Panc1 (cell line): ENCODE data around the gene CEBPE. TPM values are rescaled to one million over a fixed set of nuclear protein-coding genes. Genes with fewer than 3 reads are reported as not detected.

Source experiments
- ATAC-seq: fragments of 200-7000 bp; cut with Tn5 transposase; 2 replicates; pipeline ENCODE4 v1.9.1; 2020; ENCODE audit warnings: mild to moderate bottlenecking, moderate library complexity
- Bru-seq: library from RNA; stranded (reverse); fragments of 400-500 nt; gene quantifications from one replicate; lab custom pipeline; 2021; lab: Mats Ljungman, UMichigan
- BruChase-seq, 2 experiments: library from RNA; stranded (reverse); fragments of 400-500 nt; gene quantifications; one replicate each; lab custom pipeline; 2021; lab: Mats Ljungman, UMichigan
- BruUV-seq: library from RNA; stranded (reverse); fragments of 400-500 nt; replicated peaks from 2 replicates; lab custom pipeline; 2021; lab: Mats Ljungman, UMichigan
- CTCF ChIA-PET: fragments of 300-600 bp; sonication (Branson Sonifier 250); formaldehyde crosslinking; loops from one replicate; lab custom pipeline; 2022; ENCODE audit warnings: antibody characterized with exemption; lab: Charles Lee
- POLR2A ChIA-PET: fragments of 300-600 bp; sonication (Branson Sonifier 250); formaldehyde crosslinking; loops from one replicate; lab custom pipeline; 2022; ENCODE audit warnings: antibody characterized with exemption; lab: Charles Lee
- DNase-seq: peaks from one replicate; pipeline ENCODE4 v3.0.0-alpha.2; 2010; ENCODE audit warnings: low read depth, low spot score
- H3K27ac ChIP-seq: 2 replicates; pipeline ENCODE4 v1.5.1; 2011; ENCODE audit warnings: mild to moderate bottlenecking, low read length, inconsistent platforms
- H3K27me3 ChIP-seq: fragments of 200-500 bp; sonication (Bioruptor generic); 2 replicates; pipeline ENCODE4 v1.6.0; 2014; ENCODE audit warnings: low read length, inconsistent platforms; ENCODE audit not compliant: control insufficient read depth, insufficient read depth
- H3K36me3 ChIP-seq: fragments of 200-500 bp; sonication (Bioruptor generic); 2 replicates; pipeline ENCODE4 v1.5.1; 2014; ENCODE audit warnings: inconsistent platforms, mild to moderate bottlenecking, low read length, moderate library complexity; ENCODE audit not compliant: control insufficient read depth, insufficient read depth
- H3K4me1 ChIP-seq: 2 replicates; pipeline ENCODE4 v1.5.1; 2011; ENCODE audit warnings: inconsistent platforms, mild to moderate bottlenecking, low read length, moderate library complexity; ENCODE audit not compliant: control insufficient read depth, insufficient read depth
- H3K4me3 ChIP-seq, 2 experiments: 2 replicates each; pipeline ENCODE4 v1.5.1; 2011 to 2012; ENCODE audit warnings: low read depth in 2 of 2, low read length in 2 of 2, mild to moderate bottlenecking in 2 of 2, inconsistent platforms in 1 of 2, moderate library complexity in 1 of 2
- H3K9me3 ChIP-seq: fragments of 200-500 bp; sonication (Bioruptor generic); 2 replicates; pipeline ENCODE4 v1.5.1; 2014; ENCODE audit warnings: low read depth, mild to moderate bottlenecking, inconsistent platforms, low read length, moderate library complexity; ENCODE audit not compliant: control insufficient read depth, insufficient read depth
- POLR2AphosphoS5 ChIP-seq: IDR thresholded peaks from 2 replicates; pipeline ENCODE4 v1.6.1; 2012; ENCODE audit warnings: mild to moderate bottlenecking, low read depth, low read length, moderate library complexity
- SIN3A ChIP-seq: IDR thresholded peaks from 2 replicates; pipeline ENCODE4 v1.6.1; 2012; ENCODE audit warnings: low read depth, mild to moderate bottlenecking, low read length, moderate library complexity, borderline replicate concordance; ENCODE audit not compliant: insufficient read depth
- TCF7L2 ChIP-seq: IDR thresholded peaks from 2 replicates; pipeline ENCODE4 v1.6.1; 2011; ENCODE audit warnings: mild to moderate bottlenecking, low read depth, low read length, inconsistent platforms
- in situ Hi-C: cut with HindIII; loops from 2 replicates; pipeline ENCODE4 v1.10.0; 2016; ENCODE audit warnings: low sequenced_read_pairs, low pct_unique_long_range_greater_than_20kb
- intact Hi-C: fragments of 100-400 bp; cut with micrococcal nuclease; formaldehyde crosslinking; loops from one replicate; pipeline ENCODE4 v1.10.0; 2022; ENCODE audit not compliant: unreplicated experiment
- long read RNA-seq: library from polyadenylated mRNA; unstranded; transcript quantifications from one replicate; pipeline ENCODE4 v2.0.0, GENCODE V29; 2021; ENCODE audit not compliant: unreplicated experiment
- polyA plus RNA-seq: library from polyadenylated mRNA; unstranded; fragments of >200 nt; gene quantifications from one replicate; pipeline ENCODE4 v1.2.1, GENCODE V29; 2012; ENCODE audit warnings: missing spikeins; ENCODE audit not compliant: insufficient read length
- total RNA-seq: library from RNA; stranded (reverse); gene quantifications from one replicate; pipeline ENCODE4 v1.2.1, GENCODE V29; 2021; ENCODE audit not compliant: unreplicated experiment
- TF ChIP-seq, protein P1 (sequence below), 2 experiments: IDR thresholded peaks; 2 replicates each; pipeline ENCODE4 v1.6.1; 2011 to 2012; ENCODE audit warnings: low read depth in 2 of 2, control low read depth in 1 of 2, low read length in 1 of 2, mild to moderate bottlenecking in 1 of 2, moderate library complexity in 1 of 2; ENCODE audit not compliant: insufficient read depth in 1 of 2
- TF ChIP-seq, protein P2 (sequence below): fragments of 450-650 bp; IDR thresholded peaks from 2 replicates; pipeline ENCODE4 v1.5.1; 2017; ENCODE audit warnings: mild to moderate bottlenecking

CEBPE gene
- total RNA-seq (not detected), Bru-seq, nascent RNA (not detected), BruChase-seq, experiment 1, labeled RNA remaining after a 2-hour chase (not detected), BruChase-seq, experiment 2, labeled RNA remaining after a 6-hour chase (not detected)
- polyA plus RNA-seq: not detected
- long read RNA-seq: 0 reads

DNA sequence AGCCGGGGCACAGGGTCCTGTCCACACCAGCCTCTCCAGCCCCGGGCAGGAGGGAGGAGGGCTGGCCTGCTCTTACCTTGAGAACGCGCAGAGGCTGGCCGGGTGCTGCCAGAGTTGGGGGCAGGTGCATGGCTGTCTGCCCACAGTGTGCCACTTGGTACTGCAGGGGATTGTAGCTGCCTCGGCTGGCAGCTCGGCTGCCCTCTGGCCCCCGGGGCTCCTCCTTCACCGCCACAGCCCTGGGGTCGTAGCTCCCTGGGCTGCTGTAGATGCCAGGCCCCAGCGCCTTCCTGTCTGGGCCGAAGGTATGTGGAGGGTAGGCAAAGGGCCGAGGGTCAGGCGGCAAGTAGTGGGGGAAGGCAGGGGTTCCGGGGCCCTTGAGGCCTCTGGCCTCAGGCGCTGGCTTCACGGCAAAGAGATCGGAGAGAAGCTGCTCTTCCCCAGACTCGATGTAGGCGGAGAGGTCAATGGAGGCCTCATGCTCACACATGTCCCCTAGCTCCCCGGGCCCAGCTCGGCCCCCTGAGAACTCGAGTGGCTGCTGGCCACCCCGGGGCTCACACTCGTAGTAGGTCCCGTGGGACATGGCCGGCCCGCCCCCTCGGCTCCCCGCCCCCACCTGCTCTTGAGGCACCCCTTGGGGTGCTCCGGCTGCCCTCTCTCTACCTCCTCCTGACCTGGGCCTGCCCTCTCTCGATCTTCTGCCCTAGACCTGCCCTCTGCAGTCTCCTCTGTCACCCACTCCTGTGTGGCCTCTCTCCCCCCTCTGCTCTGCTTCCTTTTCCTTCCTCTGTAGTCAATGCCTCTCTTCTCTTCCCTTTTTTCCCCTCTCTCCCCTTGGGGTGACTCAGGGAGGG lies at the start of gene CEBPE:
Gene CEBPE, minus strand, starts transcription at position 750 of the 857 bp plus-strand sequence. Its CDS starts 164 bp downstream, at position 586.
- Histone ChIP-seq H3K4me3 (no peak within 1 kb of the TSS), H3K27me3 (no peaks in the 10 kb centered on the region), H3K9me3 (no peaks in the 10 kb centered on the region), H3K36me3 (no peaks in the 10 kb centered on the region), H3K4me1 (no peaks in the 10 kb centered on the region), H3K27ac (no peak within 1 kb of the TSS)
- POLR2A ChIA-PET: no interaction called here
- BruUV-seq: no TSS peak
- ATAC-seq: no peak
- CTCF ChIA-PET: interaction anchor here (3.2 kb wide), 1 partner anchor 68 kb away, joined by 30 read pairs; no protein-coding TSS in a partner anchor
- intact Hi-C loops (no loop called here), in situ Hi-C loops (no loop called here)
- TF ChIP-seq SIN3A: no peak
- no peak for TF ChIP-seq POLR2AphosphoS5
- no peak for TF ChIP-seq TCF7L2
- DNase-seq: no peak

DNA sequence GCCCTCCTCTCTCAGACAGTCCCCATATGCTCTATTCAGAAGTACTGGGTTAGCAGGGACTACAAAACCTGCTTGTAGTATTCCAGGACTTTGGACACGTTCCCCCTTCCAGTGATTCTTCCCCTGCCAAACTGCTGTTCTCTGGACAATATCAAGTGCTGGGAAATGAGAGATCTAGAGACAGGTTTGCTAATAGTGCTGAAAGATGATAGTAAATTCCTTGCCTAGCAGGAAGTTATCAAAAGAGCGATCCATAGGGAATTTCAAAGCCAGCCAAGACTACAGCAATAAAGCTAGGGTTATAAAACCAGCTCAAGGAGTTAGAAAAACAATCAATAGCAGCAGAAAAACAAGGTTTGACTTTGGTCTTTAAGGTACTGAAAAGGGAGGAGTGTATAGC lies 49.2 kb upstream of the CEBPE start:
- no TSS peak for BruUV-seq
- no peak for DNase-seq

DNA sequence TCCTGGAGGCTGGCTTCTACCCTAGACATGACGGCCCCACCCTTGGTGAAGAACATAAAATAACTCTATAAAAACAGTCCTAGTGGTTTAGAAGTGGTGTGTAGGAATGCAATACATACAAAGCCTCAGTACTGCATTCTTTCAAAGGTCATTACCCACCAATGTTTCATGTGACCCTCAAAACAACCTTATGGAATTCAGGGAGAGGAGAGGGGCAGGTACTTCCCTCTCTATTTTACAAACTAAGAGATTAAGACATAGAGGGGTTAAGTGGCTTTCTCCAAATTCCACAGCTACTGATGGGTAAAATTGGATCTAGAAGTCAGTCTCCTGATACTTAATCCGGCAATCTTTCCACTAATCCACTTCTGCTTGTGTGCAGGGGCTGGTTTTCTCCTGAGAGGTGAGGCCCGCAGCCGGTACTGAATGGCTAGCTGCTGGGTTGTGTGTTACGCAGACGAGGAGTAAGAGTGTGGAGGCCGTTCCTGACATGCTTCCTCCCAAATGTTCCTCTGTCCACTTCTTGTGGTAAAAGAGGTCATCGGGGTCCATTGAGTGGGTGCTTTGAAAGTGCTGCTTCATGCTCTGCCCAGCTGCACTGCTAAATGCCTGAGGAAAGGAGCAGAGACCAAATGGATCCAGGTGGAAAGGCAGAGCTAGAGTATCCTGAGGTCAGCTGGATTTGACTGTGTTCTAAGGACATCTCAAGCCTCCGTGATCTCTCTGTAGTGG lies 48.2 kb upstream of the CEBPE start:
- Histone ChIP-seq H3K27ac (no peak overlapping the region), H3K27me3 (no peaks in the 10 kb centered on the region), H3K9me3 (no peaks in the 10 kb centered on the region), H3K4me1 (no peaks in the 10 kb centered on the region), H3K4me3 (no peak overlapping the region), H3K36me3 (no peaks in the 10 kb centered on the region)
- in situ Hi-C loops (no loop called here), intact Hi-C loops (no loop called here)
- ChIA-PET POLR2A (no interaction called here), CTCF (no interaction called here)
- no TSS peak for BruUV-seq
- TF ChIP-seq, protein P1, sequence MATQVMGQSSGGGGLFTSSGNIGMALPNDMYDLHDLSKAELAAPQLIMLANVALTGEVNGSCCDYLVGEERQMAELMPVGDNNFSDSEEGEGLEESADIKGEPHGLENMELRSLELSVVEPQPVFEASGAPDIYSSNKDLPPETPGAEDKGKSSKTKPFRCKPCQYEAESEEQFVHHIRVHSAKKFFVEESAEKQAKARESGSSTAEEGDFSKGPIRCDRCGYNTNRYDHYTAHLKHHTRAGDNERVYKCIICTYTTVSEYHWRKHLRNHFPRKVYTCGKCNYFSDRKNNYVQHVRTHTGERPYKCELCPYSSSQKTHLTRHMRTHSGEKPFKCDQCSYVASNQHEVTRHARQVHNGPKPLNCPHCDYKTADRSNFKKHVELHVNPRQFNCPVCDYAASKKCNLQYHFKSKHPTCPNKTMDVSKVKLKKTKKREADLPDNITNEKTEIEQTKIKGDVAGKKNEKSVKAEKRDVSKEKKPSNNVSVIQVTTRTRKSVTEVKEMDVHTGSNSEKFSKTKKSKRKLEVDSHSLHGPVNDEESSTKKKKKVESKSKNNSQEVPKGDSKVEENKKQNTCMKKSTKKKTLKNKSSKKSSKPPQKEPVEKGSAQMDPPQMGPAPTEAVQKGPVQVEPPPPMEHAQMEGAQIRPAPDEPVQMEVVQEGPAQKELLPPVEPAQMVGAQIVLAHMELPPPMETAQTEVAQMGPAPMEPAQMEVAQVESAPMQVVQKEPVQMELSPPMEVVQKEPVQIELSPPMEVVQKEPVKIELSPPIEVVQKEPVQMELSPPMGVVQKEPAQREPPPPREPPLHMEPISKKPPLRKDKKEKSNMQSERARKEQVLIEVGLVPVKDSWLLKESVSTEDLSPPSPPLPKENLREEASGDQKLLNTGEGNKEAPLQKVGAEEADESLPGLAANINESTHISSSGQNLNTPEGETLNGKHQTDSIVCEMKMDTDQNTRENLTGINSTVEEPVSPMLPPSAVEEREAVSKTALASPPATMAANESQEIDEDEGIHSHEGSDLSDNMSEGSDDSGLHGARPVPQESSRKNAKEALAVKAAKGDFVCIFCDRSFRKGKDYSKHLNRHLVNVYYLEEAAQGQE (IDR thresholded peaks at IDR 0.05; ENCODE audit: insufficient read depth in 1 of 2, low read depth in 2 of 2, low read length in 1 of 2): no peak
- TF ChIP-seq SIN3A (no peak), POLR2AphosphoS5 (no peak), TCF7L2 (no peak)
- TF ChIP-seq, protein P2, sequence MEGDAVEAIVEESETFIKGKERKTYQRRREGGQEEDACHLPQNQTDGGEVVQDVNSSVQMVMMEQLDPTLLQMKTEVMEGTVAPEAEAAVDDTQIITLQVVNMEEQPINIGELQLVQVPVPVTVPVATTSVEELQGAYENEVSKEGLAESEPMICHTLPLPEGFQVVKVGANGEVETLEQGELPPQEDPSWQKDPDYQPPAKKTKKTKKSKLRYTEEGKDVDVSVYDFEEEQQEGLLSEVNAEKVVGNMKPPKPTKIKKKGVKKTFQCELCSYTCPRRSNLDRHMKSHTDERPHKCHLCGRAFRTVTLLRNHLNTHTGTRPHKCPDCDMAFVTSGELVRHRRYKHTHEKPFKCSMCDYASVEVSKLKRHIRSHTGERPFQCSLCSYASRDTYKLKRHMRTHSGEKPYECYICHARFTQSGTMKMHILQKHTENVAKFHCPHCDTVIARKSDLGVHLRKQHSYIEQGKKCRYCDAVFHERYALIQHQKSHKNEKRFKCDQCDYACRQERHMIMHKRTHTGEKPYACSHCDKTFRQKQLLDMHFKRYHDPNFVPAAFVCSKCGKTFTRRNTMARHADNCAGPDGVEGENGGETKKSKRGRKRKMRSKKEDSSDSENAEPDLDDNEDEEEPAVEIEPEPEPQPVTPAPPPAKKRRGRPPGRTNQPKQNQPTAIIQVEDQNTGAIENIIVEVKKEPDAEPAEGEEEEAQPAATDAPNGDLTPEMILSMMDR: no peak
- ATAC-seq (no peak), DNase-seq (no peak)

More for the DNA sequence above, 49.2 kb upstream of the CEBPE start:
- H3K36me3 ChIP-seq: no peaks in the 10 kb centered on the region
- in situ Hi-C loops (no loop called here), intact Hi-C loops (no loop called here)
- no peaks in the 10 kb centered on the region; the same call in 1 of the 2 replicates for H3K4me1 ChIP-seq
- no peak overlapping the region for H3K4me3 ChIP-seq
- POLR2A ChIA-PET: no interaction called here
- TF ChIP-seq SIN3A: no peak
- 0 out of 2 replicates have a peak, but pooled peaks have one; percentile 29 for TF ChIP-seq TCF7L2
- TF ChIP-seq, protein P2: no peak
- CTCF ChIA-PET: no interaction called here
- no peak overlapping the region for H3K27ac ChIP-seq
- H3K9me3 ChIP-seq: no peaks in the 10 kb centered on the region
- no peaks in the 10 kb centered on the region for H3K27me3 ChIP-seq
- ATAC-seq: no peak
